BLaER1 (cell line): ENCODE data around the gene RNF114.
"Not testable (repeated sequence)": the region's sequence is repeated elsewhere in the genome, so short reads cannot be mapped to it uniquely, and the experiment has no call there.

Experiments used
- H3K27ac ChIP-seq: shearing (Covaris generic); formaldehyde crosslinking; 2 replicates; pipeline ENCODE4 v1.8.1; 2022
- H3K27me3 ChIP-seq: shearing (Covaris generic); formaldehyde crosslinking; 2 replicates; pipeline ENCODE4 v1.8.1; 2022
- H3K36me3 ChIP-seq: shearing (Covaris generic); formaldehyde crosslinking; 2 replicates; pipeline ENCODE4 v1.8.1; 2022
- H3K4me1 ChIP-seq: shearing (Covaris generic); formaldehyde crosslinking; 2 replicates; pipeline ENCODE4 v1.8.1; 2022
- H3K4me2 ChIP-seq: shearing (Covaris generic); formaldehyde crosslinking; 2 replicates; pipeline ENCODE4 v1.8.1; 2022
- H3K4me3 ChIP-seq: shearing (Covaris generic); formaldehyde crosslinking; 2 replicates; pipeline ENCODE4 v1.8.1; 2022
- H3K9ac ChIP-seq: shearing (Covaris generic); formaldehyde crosslinking; 2 replicates; pipeline ENCODE4 v1.8.1; 2022
- H3K9me3 ChIP-seq: shearing (Covaris generic); formaldehyde crosslinking; 2 replicates; pipeline ENCODE4 v1.8.1; 2022
- H4K20me1 ChIP-seq: shearing (Covaris generic); formaldehyde crosslinking; 2 replicates; pipeline ENCODE4 v1.8.1; 2022
- Cebpa-rat ChIP-seq: shearing (Covaris generic); IDR thresholded peaks from 2 replicates; pipeline ENCODE4 v1.8.1; 2022

Gene RNF114

DNA sequence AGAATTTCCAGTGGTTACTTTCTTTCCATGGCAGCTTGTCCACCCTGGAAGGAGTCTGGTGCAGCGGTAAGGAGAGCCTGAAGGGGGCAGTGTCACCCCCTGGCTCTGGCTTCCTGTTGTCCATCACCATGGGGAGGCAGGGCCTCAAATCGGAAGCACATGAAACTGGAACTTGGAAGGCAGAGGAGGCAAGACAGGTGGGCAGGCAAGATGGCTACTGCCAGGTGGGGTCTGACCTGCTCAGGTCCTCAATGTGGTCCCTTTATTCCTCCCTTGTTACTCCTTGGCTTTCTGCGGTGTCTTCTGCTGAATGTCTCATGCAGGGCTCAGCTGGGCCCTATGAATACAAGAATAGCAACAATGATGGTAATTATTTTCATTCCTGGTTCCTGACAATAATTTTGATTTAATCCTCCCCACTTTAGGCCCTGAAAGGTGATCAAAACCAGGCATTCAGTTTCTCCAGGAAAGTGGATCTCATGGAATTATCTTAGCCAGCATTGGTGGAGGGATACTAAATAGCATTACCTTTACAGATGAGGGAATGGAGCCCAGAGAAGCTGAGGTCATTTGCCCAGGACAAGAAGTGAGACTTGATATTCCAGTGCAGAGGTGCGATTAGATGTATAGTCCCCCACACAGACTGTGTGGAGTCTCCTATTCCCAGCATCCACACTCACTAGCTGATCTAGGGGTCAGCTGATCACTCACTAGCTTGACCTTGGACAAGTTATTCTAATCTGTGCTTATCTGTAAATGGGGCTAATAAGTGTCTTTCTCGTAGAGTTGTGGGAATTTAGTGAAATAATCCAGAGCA lies 29.0 kb downstream of the RNF114 start:
- Histone ChIP-seq H3K4me3 (no peak overlapping the region), H3K27me3 (no peaks in the 10 kb centered on the region), H3K4me1 (no peaks in the 10 kb centered on the region), H3K27ac (no peak overlapping the region), H3K9ac (no peak overlapping the region), H3K4me2 (no peak overlapping the region), H4K20me1 (no peaks in the 10 kb centered on the region), H3K9me3 (no peaks in the 10 kb centered on the region), H3K36me3 (peaks cover 33% of the 10 kb centered on the region)
- TF ChIP-seq Cebpa-rat: no peak

DNA sequence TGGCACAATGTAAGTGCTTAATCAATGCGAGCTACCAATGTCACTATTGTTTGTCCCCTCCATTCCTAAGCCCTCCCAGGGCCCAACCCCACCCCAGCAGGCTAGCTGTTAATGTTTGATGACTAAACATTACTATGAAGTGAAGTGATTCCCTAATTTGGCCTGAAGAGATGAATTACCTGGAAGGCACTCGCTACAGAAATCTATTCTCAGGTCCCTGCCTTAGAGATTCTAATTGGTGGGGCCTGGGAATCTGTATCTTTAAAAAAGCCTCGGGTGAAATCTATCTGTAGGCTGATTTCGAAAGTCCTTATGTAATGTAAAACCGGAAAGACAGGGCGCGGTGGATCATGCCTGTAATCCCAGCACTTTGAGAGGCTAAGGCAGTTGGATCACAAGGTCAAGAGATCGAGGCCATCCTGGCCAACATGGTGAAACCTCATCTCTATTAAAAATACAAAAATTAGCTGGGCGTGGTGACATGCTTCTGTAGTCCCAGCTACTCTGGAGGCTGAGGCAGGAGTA lies 29.6 kb downstream of the RNF114 start:
- Histone ChIP-seq H3K4me1 (no peaks in the 10 kb centered on the region), H3K27me3 (no peaks in the 10 kb centered on the region), H3K27ac (no peak overlapping the region), H4K20me1 (no peaks in the 10 kb centered on the region), H3K36me3 (peaks cover 29% of the 10 kb centered on the region; the same call in 1 of the 2 replicates), H3K4me3 (no peak overlapping the region), H3K9ac (no peak overlapping the region), H3K4me2 (no peak overlapping the region), H3K9me3 (no peaks in the 10 kb centered on the region)
- no peak for TF ChIP-seq Cebpa-rat

DNA sequence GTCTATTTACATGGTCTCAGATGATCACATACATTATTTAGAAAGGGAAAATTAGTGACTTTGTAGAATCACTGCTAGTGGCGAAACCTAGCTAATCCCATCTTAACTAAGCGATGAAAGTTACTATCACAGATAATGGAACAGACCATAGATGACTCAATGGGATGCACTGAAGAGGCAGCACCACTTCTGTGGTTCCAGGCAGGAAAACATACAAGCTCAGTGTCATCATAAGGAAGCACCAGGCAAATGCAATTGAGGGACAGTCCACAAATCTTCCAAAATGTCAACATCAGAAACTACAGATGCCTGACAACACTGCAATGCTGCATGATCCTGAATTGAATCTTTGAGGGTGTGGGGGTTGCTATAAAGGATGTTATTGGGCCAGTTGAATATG lies 30.7 kb downstream of the RNF114 start:
- Histone ChIP-seq H3K9ac (no peak overlapping the region), H3K4me3 (no peak overlapping the region), H3K9me3 (no peaks in the 10 kb centered on the region), H3K27ac (no peak overlapping the region), H3K27me3 (no peaks in the 10 kb centered on the region), H3K36me3 (peaks cover 29% of the 10 kb centered on the region; the same call in 1 of the 2 replicates), H4K20me1 (no peaks in the 10 kb centered on the region), H3K4me2 (no peak overlapping the region), H3K4me1 (no peaks in the 10 kb centered on the region)
- TF ChIP-seq Cebpa-rat: no peak

DNA sequence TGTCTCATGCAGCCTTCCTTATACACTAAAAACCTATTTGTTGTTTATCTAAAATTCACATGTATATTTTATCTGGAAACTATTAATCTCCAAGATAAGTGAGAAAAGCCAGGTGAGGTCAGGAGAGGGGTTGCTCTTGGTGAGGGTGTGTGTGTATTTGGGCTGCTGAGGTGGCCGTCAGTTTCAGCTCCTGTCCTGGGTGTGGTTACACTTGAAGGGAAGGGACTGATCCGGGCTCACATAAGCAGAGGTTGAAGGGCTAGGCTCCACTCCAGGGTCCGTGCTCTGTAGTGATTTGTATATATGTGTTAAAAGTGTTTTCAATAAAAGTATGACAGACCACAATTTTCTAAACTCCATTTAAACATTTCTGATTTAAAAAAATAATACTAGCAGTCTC lies 33.0 kb downstream of the RNF114 start:
- TF ChIP-seq Cebpa-rat: no peak
- no peak overlapping the region for H3K4me2 ChIP-seq

DNA sequence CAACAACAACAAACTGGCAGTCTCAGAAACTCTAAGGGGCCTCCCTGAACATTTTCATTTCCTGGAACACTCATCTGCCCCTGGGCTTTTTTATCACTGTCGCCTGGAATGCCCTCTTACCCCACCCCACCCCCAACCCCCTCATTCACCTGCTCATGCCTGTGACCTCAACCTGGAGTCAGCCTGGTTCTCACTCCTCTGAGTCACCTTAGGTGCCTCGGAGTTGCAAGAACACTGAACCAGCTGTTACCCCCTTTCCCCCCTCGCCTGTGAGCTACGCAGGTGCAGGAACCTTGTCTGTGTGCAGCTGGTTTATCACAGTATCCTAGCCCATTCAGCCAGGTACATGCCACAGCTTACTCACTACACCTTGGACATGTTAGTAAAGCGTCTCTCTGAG lies 33.7 kb downstream of the RNF114 start:
- Histone ChIP-seq H3K4me2 (no peak overlapping the region), H3K36me3 (peaks cover 9% of the 10 kb centered on the region; the same call in 1 of the 2 replicates), H3K4me1 (no peaks in the 10 kb centered on the region), H3K27ac (no peak overlapping the region), H4K20me1 (no peaks in the 10 kb centered on the region), H3K9me3 (no peaks in the 10 kb centered on the region), H3K4me3 (no peak overlapping the region), H3K9ac (no peak overlapping the region), H3K27me3 (no peaks in the 10 kb centered on the region)
- no peak for TF ChIP-seq Cebpa-rat

More for the DNA sequence above, 33.0 kb downstream of the RNF114 start:
- Histone ChIP-seq H3K4me1 (no peaks in the 10 kb centered on the region), H3K9ac (no peak overlapping the region), H4K20me1 (no peaks in the 10 kb centered on the region), H3K27me3 (no peaks in the 10 kb centered on the region), H3K27ac (no peak overlapping the region), H3K36me3 (peaks cover 12% of the 10 kb centered on the region; the same call in 1 of the 2 replicates), H3K4me3 (no peak overlapping the region), H3K9me3 (no peaks in the 10 kb centered on the region)

DNA sequence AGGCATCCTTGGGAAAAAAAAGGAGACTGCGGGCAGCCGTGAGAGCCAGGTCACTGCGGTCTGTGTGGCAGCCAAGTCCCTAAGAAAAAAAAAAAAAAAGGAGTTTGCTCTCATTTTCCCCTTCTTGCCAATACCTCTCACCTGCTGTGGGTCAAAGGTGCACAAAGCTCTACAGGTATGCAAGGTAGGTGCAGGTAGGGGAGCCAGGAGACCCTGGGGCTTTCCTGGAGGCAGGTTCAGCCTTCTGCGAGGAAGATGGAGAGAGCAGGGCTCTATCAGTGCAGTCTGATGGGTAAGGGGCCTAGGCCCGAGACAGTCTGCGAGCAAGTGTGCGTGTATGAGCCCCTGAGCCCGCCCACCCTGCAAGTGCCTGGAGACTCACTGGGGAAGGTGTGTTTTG lies 34.3 kb downstream of the RNF114 start:
- H3K4me2 ChIP-seq: no peak overlapping the region
- no peaks in the 10 kb centered on the region for H3K9me3 ChIP-seq
- no peak for TF ChIP-seq Cebpa-rat
- no peaks in the 10 kb centered on the region for H3K4me1 ChIP-seq
- no peak overlapping the region for H3K4me3 ChIP-seq
- H3K27me3 ChIP-seq: no peaks in the 10 kb centered on the region
- H3K27ac ChIP-seq: no peak overlapping the region
- peaks cover 3% of the 10 kb centered on the region; the same call in 1 of the 2 replicates for H3K36me3 ChIP-seq
- no peaks in the 10 kb centered on the region for H4K20me1 ChIP-seq
- no peak overlapping the region for H3K9ac ChIP-seq

DNA sequence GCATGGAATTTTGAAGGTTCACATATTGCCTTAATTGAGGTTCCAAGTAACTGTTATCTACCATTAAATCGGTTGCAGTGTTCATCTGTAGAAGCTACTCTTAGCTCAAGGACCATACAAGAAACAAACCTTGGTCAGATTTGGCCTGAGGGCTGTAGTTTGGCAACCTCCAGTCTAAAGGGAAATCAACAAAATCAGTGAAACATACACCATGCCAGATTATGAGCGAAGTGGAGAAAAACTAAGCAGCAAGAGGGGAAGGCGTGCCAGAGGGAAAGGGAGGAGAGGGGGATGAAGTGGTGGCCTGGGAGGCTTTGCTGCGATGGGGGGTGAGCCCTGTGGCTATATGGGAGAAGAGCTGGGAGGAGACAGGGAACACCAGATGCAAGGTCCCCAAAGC lies 37.8 kb downstream of the RNF114 start:
- no peak overlapping the region for H3K9ac ChIP-seq
- no peaks in the 10 kb centered on the region for H4K20me1 ChIP-seq
- no peaks in the 10 kb centered on the region for H3K27me3 ChIP-seq
- no peak overlapping the region for H3K27ac ChIP-seq
- no peak overlapping the region for H3K4me2 ChIP-seq
- no peaks in the 10 kb centered on the region for H3K36me3 ChIP-seq
- H3K4me3 ChIP-seq: no peak overlapping the region
- TF ChIP-seq Cebpa-rat: no peak
- H3K9me3 ChIP-seq: no peaks in the 10 kb centered on the region
- peaks cover 5% of the 10 kb centered on the region for H3K4me1 ChIP-seq

DNA sequence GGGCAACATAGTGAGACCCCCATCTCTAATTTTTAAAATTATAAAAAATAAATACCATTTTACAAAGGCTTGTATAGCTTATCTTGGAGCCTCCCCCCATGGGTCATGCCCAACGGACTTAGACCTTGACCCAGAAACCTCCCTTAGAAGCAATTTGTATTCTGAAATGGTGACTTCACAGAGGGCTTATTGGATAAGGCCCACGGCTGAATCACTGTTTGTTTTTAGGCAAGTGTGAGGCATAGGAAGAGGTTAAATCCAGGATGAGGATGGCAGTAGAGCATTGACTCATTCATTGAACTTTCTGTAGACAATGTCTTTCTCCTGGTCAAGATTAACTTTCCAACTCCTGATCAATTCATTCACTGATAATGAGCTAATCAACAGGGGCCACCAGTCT lies 40.3 kb downstream of the RNF114 start:
- no peak overlapping the region for H3K4me3 ChIP-seq
- no peaks in the 10 kb centered on the region for H3K9me3 ChIP-seq
- H3K4me1 ChIP-seq: peaks cover 30% of the 10 kb centered on the region
- no peak for TF ChIP-seq Cebpa-rat
- H3K9ac ChIP-seq: no peak overlapping the region
- no peaks in the 10 kb centered on the region for H3K27me3 ChIP-seq
- no peaks in the 10 kb centered on the region for H3K36me3 ChIP-seq
- no peak overlapping the region for H3K27ac ChIP-seq
- no peaks in the 10 kb centered on the region for H4K20me1 ChIP-seq
- no peak overlapping the region for H3K4me2 ChIP-seq

DNA sequence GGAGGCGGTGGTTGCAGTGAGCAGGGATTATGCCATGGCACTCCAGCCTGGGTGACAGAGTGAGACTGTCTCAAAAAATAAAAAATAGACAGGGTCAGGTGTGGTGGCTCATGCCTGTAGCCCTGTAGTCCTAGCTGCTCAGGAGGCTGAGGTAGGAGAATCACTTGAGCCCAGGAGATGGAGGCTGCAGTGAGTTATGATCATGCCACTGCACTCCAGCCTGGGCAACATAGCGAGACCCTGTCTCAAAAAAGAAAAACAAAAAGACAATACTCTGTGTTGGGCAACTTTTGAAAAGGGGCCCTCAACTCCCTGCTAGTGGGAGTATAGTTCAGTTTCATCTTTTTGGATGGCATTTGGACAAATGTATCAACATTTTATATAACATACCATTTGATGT lies 41.5 kb downstream of the RNF114 start:
- not testable (repeated sequence) for H3K36me3 ChIP-seq, H3K4me2 ChIP-seq, H3K27me3 ChIP-seq, H3K9me3 ChIP-seq, H3K4me3 ChIP-seq, H3K27ac ChIP-seq, H3K9ac ChIP-seq, H4K20me1 ChIP-seq
- peaks cover 39% of the 10 kb centered on the region for H3K4me1 ChIP-seq

DNA sequence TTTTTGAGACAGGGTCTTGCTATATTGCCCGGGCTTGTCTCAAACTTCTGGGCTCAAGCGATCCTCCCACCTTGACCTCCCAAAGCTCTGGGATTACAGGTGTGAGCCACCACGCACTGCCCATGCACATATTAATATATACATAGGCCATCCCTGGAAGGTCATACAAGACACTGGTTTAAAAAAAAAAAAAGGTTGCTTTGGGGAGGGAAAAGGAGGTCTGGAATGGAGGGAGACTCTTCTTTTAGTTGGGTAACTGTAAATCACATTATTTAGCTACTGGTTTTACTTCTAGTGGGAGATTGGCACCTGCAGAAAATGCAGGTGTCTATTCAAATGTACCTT lies 42.5 kb downstream of the RNF114 start:
- Histone ChIP-seq H3K36me3 (no peaks in the 10 kb centered on the region), H3K9ac (peak overlapping the region; percentile 61; the same call in 1 of the 2 replicates), H3K4me2 (peak overlapping the region; percentile 97), H3K4me3 (no peak overlapping the region), H4K20me1 (0 out of 2 replicates have a peak, but pooled peaks cover under 1% of the 10 kb centered on the region), H3K9me3 (no peaks in the 10 kb centered on the region), H3K27ac (no peak overlapping the region), H3K27me3 (no peaks in the 10 kb centered on the region), H3K4me1 (peaks cover 43% of the 10 kb centered on the region)
- no peak for TF ChIP-seq Cebpa-rat
